HG03095 (cell line): ENCODE data around the gene TRANK1.
"Not testable (repeated sequence)": the region's sequence is repeated elsewhere in the genome, so short reads cannot be mapped to it uniquely, and the experiment has no call there.

Source experiments
- ATAC-seq: cut with Tn5 transposase; IDR thresholded peaks from one replicate; pipeline ENCODE4 v1.9.1; 2021; ENCODE audit warnings: moderate library complexity; ENCODE audit not compliant: unreplicated experiment

TRANK1 gene

GRCh38 chr3:36894914-36895313 lies 49.9 kb downstream of the TRANK1 start:
- no peak for ATAC-seq

DNA sequence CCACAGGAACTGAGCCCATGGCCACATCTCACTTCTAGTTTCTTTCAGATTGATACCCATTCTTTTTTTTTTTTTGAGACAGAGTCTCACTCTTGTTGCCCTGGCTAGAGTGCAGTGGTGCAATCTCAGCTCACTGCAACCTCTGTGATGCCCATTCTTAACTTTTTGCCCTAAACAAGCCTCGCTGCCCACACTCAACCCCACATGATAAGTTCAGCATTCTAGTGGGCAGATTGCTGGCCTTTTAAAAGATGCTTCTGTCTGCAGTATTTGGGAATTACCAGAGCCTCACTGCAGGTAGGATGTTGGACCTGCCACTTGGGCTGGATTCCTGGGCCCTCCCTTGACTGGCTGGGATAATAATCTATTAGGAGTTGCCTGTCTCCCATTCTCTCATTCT lies 51.0 kb downstream of the TRANK1 start:
- ATAC-seq = no peak

- ATAC-seq = peak; percentile 47
Observed at GRCh38 chr3:36893137-36893557, 51.7 kb downstream of the TRANK1 start.

- ATAC-seq = no peak
Observed at GRCh38 chr3:36892457-36893136, 52.3 kb downstream of the TRANK1 start.

DNA sequence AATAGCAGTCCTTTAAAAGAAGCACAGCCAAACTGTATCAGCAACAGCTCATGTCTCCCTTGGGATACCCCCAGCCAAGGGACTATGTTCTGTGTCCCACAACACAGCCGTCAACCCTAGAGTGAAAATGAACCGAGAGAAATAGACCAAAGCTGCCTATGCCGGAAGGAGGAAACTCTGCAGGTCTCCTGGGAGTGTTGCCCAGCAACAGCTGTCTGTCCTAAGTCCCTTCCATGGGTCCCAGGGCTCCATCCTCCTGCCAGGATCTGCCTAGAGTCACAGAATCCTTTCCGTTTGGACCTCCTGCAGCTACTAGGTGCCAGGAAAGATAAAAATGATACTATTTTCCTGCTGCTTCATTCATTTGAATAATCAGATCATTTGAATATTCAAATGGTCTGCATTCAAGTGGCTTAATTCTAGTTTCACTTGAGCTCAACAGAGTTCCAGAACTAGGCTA lies 53.1 kb downstream of the TRANK1 start:
- ATAC-seq = peak; percentile 81

GRCh38 chr3:36891097-36891496 lies 53.8 kb downstream of the TRANK1 start:
- ATAC-seq = not testable (repeated sequence)

DNA sequence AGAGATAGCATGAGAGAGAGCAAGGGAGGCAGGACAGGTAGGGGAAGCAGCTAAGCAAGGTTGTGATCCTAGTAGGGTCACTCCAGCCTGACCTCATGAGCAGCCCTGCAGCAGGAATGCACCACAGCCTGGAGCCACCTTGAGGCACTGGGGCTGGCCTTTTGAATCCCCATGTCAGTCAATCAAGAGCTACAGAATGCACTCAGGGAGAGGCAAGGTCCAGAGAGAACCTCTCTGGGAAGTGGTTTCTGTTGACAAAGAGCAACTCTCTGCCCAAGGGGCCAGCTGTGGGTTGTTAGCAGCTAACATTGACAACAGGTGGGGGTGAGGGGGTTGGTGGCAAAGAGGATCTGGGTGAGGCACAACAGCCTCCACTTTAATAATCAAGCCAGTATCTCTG lies 54.6 kb downstream of the TRANK1 start:
- no peak for ATAC-seq

DNA sequence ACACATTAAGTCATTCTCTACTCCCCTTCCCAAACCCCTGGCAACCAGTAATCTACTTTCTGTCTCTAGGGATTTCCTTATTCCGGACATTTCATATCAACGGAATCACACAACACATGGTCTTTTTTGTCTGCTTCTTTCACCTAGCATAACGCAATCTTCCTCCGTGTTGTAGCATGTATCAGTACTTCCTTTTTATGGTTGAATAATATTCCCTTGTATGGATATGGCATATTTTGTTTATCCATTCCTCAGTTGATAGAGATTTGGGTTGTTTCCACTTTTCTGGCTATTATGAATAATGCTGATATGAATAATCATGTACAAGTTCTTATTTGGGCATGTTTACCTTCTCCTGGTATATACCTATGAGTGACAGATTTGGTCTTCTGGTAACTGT lies 63.1 kb downstream of the TRANK1 start:
- ATAC-seq = no peak

- ATAC-seq = not testable (repeated sequence)
Observed at GRCh38 chr3:36879842-36880241, 65.0 kb downstream of the TRANK1 start.

DNA sequence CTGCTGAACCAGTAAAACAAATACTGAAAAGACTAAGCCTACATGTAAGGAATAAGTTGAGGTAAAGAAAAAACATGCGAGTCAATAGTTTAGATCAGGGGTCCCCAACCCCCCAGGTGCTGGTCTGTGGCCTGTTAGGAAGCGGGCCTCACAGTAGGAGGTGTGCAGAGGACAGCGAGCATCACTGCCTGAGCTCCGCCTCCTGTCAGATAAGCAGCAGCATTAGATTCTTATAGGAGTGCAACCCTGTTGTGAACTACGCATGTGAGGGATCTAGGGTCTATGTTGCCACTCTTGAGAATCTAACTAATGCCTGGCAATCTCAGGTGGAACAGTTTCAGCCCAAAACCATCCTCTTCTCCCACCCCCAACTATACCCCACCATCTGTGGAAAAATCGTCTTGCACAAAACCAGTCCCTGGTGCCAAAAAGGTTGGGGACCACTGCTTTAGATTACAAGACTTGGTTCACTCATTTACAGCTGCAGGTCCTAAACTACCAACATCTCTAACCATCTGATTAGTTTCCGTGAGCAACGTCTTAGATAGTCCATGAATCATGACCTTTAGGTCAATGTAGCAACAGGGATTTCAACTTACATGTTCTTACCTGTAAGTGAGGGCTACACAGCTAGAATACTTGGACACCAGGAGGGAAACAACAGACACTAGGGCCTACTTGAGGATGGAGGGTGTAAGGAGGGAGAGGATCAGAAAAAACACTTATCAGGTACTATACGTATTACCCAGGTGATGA lies 66.7 kb downstream of the TRANK1 start:
- ATAC-seq = no peak

GRCh38 chr3:36876181-36876936 lies 68.5 kb downstream of the TRANK1 start:
- peak; percentile 97 for ATAC-seq

DNA sequence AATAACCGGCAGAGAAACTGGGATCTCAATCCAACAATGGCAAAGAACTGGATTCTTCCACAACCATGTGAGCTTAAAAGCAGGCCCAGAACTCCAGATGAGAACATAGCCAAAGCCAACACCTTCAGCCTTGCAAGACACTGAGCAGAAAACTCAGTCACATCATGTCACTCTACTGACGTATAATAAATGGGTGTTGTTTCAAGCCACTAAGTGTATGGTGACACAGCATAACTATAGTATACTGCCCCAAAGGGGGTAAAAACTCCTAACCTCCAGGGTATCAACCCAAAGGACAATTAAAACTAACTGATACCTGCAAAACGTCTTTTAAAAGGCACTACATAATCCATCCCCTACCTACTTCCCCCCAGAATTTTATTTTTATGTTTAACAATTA lies 69.5 kb downstream of the TRANK1 start:
- no peak for ATAC-seq

DNA sequence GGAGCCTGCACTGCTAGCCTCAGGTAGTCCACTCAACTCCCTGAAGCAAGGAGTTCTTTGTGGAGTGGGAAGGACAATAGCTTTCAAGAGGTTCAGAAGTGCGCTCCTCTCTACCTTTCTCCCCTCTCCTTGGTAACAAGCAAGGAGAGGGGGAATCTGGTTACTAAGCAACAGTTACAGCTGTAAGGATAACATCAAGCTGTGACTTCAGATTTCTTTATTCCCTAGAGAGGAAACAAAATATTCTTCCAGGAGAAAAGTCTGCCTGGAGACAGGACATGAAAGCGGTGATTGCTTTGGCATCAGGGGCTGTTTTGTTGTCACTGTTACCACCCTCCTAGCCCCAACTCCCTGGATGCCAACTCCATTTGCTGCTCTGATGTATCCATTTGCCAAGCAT lies 70.4 kb downstream of the TRANK1 start:
- no peak for ATAC-seq

DNA sequence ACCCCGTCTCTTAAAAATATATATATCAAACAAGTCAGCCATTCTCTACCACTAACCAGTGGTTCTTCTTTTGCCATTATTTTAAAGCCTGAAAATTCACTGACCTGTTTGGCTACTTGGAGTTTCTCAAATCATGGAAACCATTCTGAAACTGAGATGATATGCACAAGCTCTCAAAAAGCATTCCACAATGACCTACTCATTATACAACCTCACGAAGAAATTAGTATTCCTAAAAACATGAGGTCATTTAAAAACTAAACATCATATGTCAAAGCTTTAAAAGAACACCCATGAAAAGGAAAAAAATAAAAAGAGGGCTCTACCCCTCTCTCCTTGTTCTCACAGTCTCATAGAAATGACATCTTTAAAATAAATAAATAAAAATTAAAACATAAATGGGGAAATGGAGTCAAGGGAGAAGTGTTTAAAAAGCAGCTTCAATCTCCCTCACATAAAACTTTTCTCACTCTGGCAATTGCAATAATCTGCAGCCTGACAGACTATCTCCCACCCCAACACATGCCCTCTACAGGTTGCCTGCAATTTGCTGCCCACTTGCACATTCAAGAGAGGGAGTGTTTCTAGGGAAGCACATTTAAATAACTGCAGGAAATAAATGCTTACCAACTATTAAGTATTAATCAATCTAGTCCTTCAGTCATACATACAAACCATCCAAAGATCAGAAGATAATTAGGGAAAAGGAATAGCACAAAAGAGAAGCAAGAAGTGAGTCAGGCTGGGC lies 73.3 kb downstream of the TRANK1 start:
- ATAC-seq = no peak

- ATAC-seq = peak; percentile 96
Observed at GRCh38 chr3:36868614-36869436, 76.0 kb downstream of the TRANK1 start.

DNA sequence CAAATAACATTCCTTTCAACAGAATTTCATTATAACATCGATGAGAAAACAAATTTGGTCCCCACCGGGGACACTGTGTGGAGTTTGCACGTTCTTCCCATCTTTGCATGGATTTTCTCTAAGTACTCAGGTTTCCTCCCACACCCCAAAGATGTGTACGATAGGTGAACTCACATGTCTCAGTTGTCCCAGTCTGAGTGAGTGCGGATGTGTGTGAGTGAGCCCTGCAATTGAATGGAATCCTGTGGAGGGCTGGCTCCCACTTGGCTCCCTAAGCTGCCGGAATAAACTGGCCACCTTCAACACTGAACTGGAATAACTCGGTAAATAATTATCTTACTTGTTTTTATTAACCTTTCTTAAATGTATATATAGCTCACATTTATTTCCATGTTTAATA lies 77.0 kb downstream of the TRANK1 start:
- ATAC-seq = no peak

DNA sequence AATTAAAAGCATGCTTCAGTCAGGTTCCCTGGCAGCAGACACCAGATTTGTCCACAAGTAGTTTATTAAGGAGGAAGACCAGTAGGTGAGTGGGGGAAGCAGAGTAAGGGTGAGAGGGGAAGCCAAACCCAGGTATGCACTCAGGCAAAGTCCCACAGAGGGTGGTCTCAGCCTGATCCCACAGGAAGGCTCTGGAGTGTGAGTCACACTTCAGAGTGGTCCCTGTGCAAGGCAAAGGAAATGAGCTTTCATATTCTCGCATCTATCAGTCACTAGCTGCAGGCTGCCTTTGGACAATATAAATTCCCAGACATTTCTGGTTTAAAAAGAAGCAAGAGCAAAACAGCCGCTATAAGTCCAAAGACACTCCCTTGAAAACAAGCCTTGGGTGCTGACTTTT lies 78.5 kb downstream of the TRANK1 start:
- ATAC-seq = no peak

DNA sequence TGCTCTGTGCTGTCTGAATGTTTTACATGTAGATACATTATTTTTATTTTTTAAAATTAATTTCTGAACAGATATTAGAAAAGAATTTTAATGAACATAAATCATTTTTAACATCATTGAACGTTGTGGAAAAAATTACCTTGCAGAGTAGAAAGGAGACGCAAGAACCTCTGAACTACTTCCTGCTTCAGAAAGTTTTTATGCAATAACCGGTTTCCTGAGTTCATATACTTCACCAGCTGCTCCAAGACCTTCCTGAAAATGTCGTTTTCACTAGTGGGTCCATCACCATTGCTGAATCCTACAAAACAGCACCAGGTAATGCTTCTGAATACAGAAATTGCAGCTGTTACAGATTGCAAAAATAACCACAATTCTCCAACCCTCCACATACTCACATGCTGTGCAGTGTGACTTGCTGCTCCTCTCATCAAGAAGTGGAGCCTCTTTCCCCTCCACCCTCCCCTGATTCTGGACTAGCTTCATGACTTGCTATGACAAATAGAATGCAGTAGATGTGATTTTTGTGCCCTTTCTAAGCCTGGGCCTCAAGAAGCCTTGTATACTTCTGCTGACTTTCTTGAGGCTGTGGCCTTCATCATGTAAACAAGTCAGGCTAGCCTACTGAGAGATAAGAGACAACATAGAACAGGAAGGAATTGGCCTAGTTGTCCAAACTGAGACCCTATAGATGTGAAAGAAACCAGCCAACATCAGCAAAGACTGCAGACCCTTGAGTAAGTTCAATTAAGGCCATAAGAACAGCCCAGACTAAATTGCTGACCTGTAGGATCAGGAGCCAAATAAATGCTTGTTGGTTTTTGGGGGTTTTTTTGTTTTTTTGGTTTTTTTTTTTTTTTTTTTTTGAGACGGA lies 80.4 kb downstream of the TRANK1 start:
- ATAC-seq = no peak

DNA sequence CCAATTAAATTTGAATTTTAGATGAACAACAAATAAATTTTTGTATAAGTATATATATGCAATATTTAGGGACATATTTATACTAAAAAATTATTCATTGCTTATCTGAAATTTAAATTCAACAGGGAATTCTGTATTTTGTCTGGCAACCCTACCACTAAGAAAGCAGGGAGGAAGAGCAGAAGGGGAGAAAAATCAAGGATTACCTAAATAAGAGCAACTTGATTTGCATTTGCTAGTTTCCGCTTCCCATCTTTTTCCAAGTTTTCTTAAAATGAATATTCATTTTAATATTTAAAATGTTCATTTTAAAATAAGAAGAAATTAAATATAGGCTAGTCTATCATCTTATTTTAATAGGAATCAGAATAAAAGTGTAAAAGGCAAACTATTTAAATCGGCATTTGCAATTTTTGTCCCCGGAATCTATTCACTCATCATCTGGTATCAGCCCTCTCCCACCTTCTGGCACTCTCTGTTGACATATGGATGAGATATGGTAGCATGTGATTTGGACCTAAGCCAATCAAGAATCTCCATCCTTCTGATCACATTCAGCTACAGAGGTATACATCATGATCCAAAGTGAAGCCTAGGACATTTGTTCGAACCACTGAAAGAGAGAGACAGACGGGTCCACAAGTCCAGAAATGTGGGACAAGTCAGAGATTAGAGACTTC lies 82.6 kb downstream of the TRANK1 start:
- ATAC-seq = no peak
